PC-3 (cell line): ENCODE measurements around the gene EXOSC2. TPM values are rescaled to one million over a fixed set of nuclear protein-coding genes. Genes with fewer than 3 reads are reported as not detected.

Experiments used
- ATAC-seq: fragments of 200-7000 bp; cut with Tn5 transposase; 2 replicates; pipeline ENCODE4 v1.9.1; 2020; ENCODE audit warnings: mild to moderate bottlenecking, moderate library complexity
- BruUV-seq: library from RNA; stranded (reverse); fragments of 400-500 nt; replicated peaks from 2 replicates; lab custom pipeline; 2021; lab: Mats Ljungman, UMichigan
- CTCF ChIA-PET: fragments of 300-600 bp; sonication (Branson Sonifier 250); formaldehyde crosslinking; loops from one replicate; lab custom pipeline; 2022; ENCODE audit warnings: antibody characterized with exemption; lab: Charles Lee
- POLR2A ChIA-PET: fragments of 300-600 bp; sonication (Branson Sonifier 250); formaldehyde crosslinking; loops from one replicate; lab custom pipeline; 2022; ENCODE audit warnings: antibody characterized with exemption; ENCODE audit not compliant: unreplicated experiment; lab: Charles Lee
- DNase-seq: peaks from one replicate; pipeline ENCODE4 v3.0.0-alpha.2; 2015
- H2AFZ ChIP-seq: fragments of 300-600 bp; sonication (generic); 2 replicates; pipeline ENCODE4 v1.6.0; 2016; ENCODE audit warnings: antibody characterized with exemption, low read length
- H3F3A ChIP-seq: fragments of 300-600 bp; sonication (generic); one replicate; pipeline ENCODE4 v1.6.0; 2017; ENCODE audit warnings: antibody characterized with exemption, low read length, control low read depth, mild to moderate bottlenecking; ENCODE audit not compliant: unreplicated experiment
- H3K27ac ChIP-seq: fragments of 300-600 bp; sonication (generic); 2 replicates; pipeline ENCODE4 v1.5.1; 2016; ENCODE audit warnings: mild to moderate bottlenecking, low read length
- H3K27me3 ChIP-seq: fragments of 300-600 bp; sonication (generic); 2 replicates; pipeline ENCODE4 v1.6.1; 2016; ENCODE audit warnings: low read length, mixed read lengths
- H3K36me3 ChIP-seq: fragments of 300-600 bp; sonication (generic); 2 replicates; pipeline ENCODE4 v1.6.1; 2016; ENCODE audit warnings: low read depth, mixed run types, low read length, mixed read lengths
- H3K4me1 ChIP-seq: fragments of 300-600 bp; sonication (generic); 2 replicates; pipeline ENCODE4 v1.5.1; 2016; ENCODE audit warnings: low read length; ENCODE audit not compliant: insufficient read depth
- H3K4me2 ChIP-seq: fragments of 300-600 bp; sonication (generic); 2 replicates; pipeline ENCODE4 v1.6.0; 2016; ENCODE audit warnings: low read length
- H3K4me3 ChIP-seq: fragments of 300-600 bp; sonication (generic); 2 replicates; pipeline ENCODE4 v1.5.1; 2016; ENCODE audit warnings: mild to moderate bottlenecking, low read length, mixed read lengths
- H3K79me2 ChIP-seq: fragments of 300-600 bp; sonication (generic); 2 replicates; pipeline ENCODE4 v1.6.1; 2017; ENCODE audit warnings: low read length, mixed read lengths
- H3K9ac ChIP-seq: fragments of 300-600 bp; sonication (generic); 2 replicates; pipeline ENCODE4 v1.6.0; 2016; ENCODE audit warnings: mild to moderate bottlenecking, low read length
- H3K9me2 ChIP-seq: fragments of 300-600 bp; sonication (generic); replicated peaks from 2 replicates; pipeline ENCODE4 v1.6.1; 2016; ENCODE audit warnings: mixed run types, low read length, mixed read lengths
- H3K9me3 ChIP-seq: fragments of 300-600 bp; sonication (generic); 2 replicates; pipeline ENCODE4 v1.6.1; 2016; ENCODE audit warnings: low read length, mixed read lengths
- H4K20me1 ChIP-seq: fragments of 300-600 bp; sonication (generic); 2 replicates; pipeline ENCODE4 v1.6.1; 2016; ENCODE audit warnings: low read length, mixed read lengths
- CTCF ChIP-seq: fragments of 300-600 bp; sonication (generic); conservative IDR thresholded peaks from 2 replicates; pipeline ENCODE4 v1.5.1; 2017; ENCODE audit warnings: antibody characterized with exemption, low read depth, mild to moderate bottlenecking, low read length
- EZH2 ChIP-seq: fragments of 300-600 bp; sonication (generic); IDR thresholded peaks from one replicate; pipeline ENCODE4 v1.6.1; 2017; ENCODE audit warnings: antibody characterized with exemption, mild to moderate bottlenecking, low read length; ENCODE audit not compliant: unreplicated experiment
- EZH2phosphoT487 ChIP-seq: fragments of 300-600 bp; sonication (generic); IDR thresholded peaks from 2 replicates; pipeline ENCODE4 v1.6.1; 2018; ENCODE audit warnings: mild to moderate bottlenecking, antibody characterized with exemption, low read length, borderline replicate concordance
- intact Hi-C: fragments of 100-400 bp; cut with micrococcal nuclease; formaldehyde crosslinking; loops from 2 replicates; pipeline ENCODE4 v1.9.0; 2023
- total RNA-seq: library from RNA; depleted of rRNA; stranded (reverse); fragments of >200 nt; gene quantifications from 2 replicates; pipeline ENCODE4 v1.2.3, GENCODE V29; 2014; rRNA removed

The EXOSC2 gene
- total RNA-seq, 1 experiment from 2014 or later: 33.5 TPM

- Histone ChIP-seq H3K36me3 (no peaks in the 10 kb centered on the region), H4K20me1 (no peaks in the 10 kb centered on the region), H3K4me2 (no peak overlapping the region), H3K79me2 (peaks cover 7% of the 10 kb centered on the region; the same call in 1 of the 2 replicates), H3K9me3 (no peaks in the 10 kb centered on the region), H2AFZ (no peak overlapping the region), H3K27ac (no peak overlapping the region), H3K4me1 (no peaks in the 10 kb centered on the region), H3K9ac (no peak overlapping the region), H3K4me3 (no peak overlapping the region), H3K9me2 (no peaks in the 10 kb centered on the region), H3K27me3 (no peaks in the 10 kb centered on the region), H3F3A (no peaks in the 10 kb centered on the region)
- no peak for DNase-seq
- ATAC-seq: no peak
- intact Hi-C loops: no loop called here
- no peak for TF ChIP-seq CTCF
- no peak for TF ChIP-seq EZH2phosphoT487
- TF ChIP-seq EZH2: no peak
- CTCF ChIA-PET: no interaction called here
- no TSS peak for BruUV-seq
- POLR2A ChIA-PET: no interaction called here
Measured at GRCh38 chr9:130751631-130752355, 58.2 kb downstream of the EXOSC2 start.

Other genes with a start within 250 kb of the EXOSC2 start
- 74.1 and 83.0 TPM in 2 replicates for gene ASS1, start 248.8 kb upstream of the EXOSC2 start, total RNA-seq
- 53.7 and 59.6 TPM in 2 replicates for gene FUBP3, start 114.2 kb upstream of the EXOSC2 start, total RNA-seq
- not detected in 2 replicates for gene PRDM12, start 29.2 kb upstream of the EXOSC2 start, total RNA-seq
- gene ABL1, start 141.5 kb downstream of the EXOSC2 start, total RNA-seq: 22.8 and 28.3 TPM in 2 replicates
- not detected in 2 replicates for gene QRFP, start 203.0 kb downstream of the EXOSC2 start, total RNA-seq
- gene FIBCD1, start 245.5 kb downstream of the EXOSC2 start, total RNA-seq: 7.5 and 8.9 TPM in 2 replicates